Left hindlimb (tissue), 1 donor: ENCODE data around the gene NEU2.
A peak's percentile ranks its signal among the peaks of the same experiment; 100 is the strongest.
"Not testable (repeated sequence)": the region's sequence is repeated elsewhere in the genome, so short reads cannot be mapped to it uniquely, and the experiment has no call there.

Source experiments
- DNase-seq: peaks from one replicate; pipeline ENCODE4 v3.0.0-alpha.2; 2018

Gene NEU2

GRCh38 chr2:233010569-233011267 is 21.8 kb upstream of the NEU2 start:
- DNase-seq: peak; percentile 21

- DNase-seq: peak; percentile 5
Observed at GRCh38 chr2:233011268-233011650, 21.2 kb upstream of the NEU2 start.

GRCh38 chr2:233011702-233012131 is 20.8 kb upstream of the NEU2 start:
- peak; percentile 33 for DNase-seq

GRCh38 chr2:233012301-233012971 is 20.0 kb upstream of the NEU2 start:
- DNase-seq: peak; percentile 31

- DNase-seq: no peak
Observed at GRCh38 chr2:233013027-233013461, 19.4 kb upstream of the NEU2 start, which contains the start of gene NGEF. Gene NGEF (minus strand): TSS chr2:233013256. CDS start chr2:232974890, 38,366 bp downstream.

GRCh38 chr2:233013650-233014049 is 18.8 kb upstream of the NEU2 start:
- DNase-seq: no peak

- no peak for DNase-seq
Observed at GRCh38 chr2:233015019-233015645, 17.3 kb upstream of the NEU2 start.

- DNase-seq: no peak
Observed at GRCh38 chr2:233017947-233018346, 14.5 kb upstream of the NEU2 start.

- DNase-seq: not testable (repeated sequence)
Observed at GRCh38 chr2:233019610-233020009, 12.9 kb upstream of the NEU2 start.

- DNase-seq: no peak
Observed at GRCh38 chr2:233020454-233020853, 12.0 kb upstream of the NEU2 start.

GRCh38 chr2:233021771-233022170 is 10.7 kb upstream of the NEU2 start:
- no peak for DNase-seq

GRCh38 chr2:233022561-233022960 is 9.9 kb upstream of the NEU2 start:
- DNase-seq: no peak

GRCh38 chr2:233023007-233023760 is 9.3 kb upstream of the NEU2 start:
- no peak for DNase-seq

GRCh38 chr2:233023761-233024410 is 8.6 kb upstream of the NEU2 start:
- DNase-seq: no peak

GRCh38 chr2:233025706-233026105 is 6.8 kb upstream of the NEU2 start:
- DNase-seq: no peak

GRCh38 chr2:233026198-233026813 is 6.2 kb upstream of the NEU2 start:
- no peak for DNase-seq

GRCh38 chr2:233029321-233029720 is 3.2 kb upstream of the NEU2 start:
- DNase-seq: no peak

GRCh38 chr2:233031556-233032500 is 644 bp upstream of the NEU2 start:
- DNase-seq: no peak

GRCh38 chr2:233033672-233034071 is 1.2 kb downstream of the NEU2 start:
- DNase-seq: no peak

GRCh38 chr2:233034091-233034882 is 1.8 kb downstream of the NEU2 start:
- DNase-seq: no peak
